ENCODE results near the gene PKHD1.

Gene PKHD1

GRCh38 chr6:52042141-52042885 lies 45.1 kb downstream of the PKHD1 start:
- DNase-seq = no peak

GRCh38 chr6:52041134-52041533 lies 46.3 kb downstream of the PKHD1 start:
- no peak for DNase-seq

GRCh38 chr6:52027699-52028098 lies 59.7 kb downstream of the PKHD1 start:
- DNase-seq = no peak

DNA sequence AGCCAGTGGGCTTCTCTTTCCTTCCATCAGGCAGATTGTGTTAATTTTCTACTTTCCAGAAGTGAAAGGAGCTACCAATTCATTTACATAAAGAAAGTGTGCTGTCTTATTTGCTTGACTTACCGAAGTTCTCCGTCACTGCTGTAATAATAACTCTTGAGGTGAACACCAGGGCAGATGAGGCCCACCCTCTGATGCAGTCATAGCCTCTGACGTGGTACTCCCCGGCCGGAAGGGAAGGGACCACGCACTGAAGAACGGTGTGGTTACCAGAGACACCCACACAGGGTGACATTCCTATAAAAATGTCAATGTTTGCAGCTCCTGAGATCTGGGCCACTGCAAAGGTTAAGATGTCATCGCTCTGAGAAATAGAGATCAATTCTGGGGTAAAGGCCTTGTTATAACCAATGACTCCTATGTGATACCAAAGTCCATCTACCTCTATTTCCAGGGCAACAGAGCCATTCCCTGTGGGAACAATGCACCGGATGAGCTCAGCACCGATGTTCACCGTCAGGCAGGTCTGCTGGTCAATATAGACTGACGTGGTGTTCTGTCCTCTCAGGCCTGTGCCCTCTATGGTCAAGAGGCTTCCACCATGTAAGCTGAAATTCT lies 62.9 kb downstream of the PKHD1 start:
- DNase-seq = no peak

DNA sequence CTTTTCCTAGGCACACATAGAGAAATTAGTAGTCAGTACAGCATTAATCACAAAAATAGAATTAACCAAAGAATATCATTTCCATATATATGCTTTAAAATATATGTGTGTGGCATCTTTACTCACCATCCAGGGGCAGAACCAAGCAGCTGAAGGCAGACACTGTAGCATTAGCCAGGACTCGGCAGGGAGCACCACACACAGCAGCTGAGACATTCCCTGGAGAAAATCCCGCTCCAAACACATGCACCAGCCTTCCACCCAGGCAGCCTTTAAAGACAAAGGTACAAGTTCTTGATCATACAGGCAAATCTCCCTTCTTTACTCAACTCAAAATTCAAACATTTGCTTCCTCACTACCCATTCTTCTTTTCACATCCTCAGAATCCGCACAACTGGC lies 64.7 kb downstream of the PKHD1 start:
- DNase-seq = peak; percentile 29

GRCh38 chr6:52020945-52021570 lies 66.4 kb downstream of the PKHD1 start:
- no peak for DNase-seq

DNA sequence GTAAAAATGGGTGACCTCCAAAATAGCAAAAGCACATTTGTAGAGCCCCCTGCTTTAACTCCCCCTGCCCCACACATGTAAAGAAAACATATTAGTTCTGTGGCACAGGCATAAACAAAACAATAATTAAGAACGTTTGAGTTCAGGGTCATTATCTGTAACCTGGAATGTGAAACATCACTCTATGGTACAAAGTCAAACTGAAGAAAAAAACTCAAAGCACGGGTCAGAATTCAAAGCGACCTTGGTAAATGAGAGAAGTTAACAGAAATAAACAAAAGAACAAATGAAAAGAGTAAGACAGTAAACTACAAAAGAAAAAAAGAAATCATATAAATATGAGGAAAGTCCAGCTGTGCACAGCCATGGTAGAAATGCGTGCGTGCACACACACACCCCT lies 67.5 kb downstream of the PKHD1 start:
- DNase-seq = no peak

GRCh38 chr6:52019092-52019491 lies 68.3 kb downstream of the PKHD1 start:
- no peak for DNase-seq

GRCh38 chr6:52016915-52017748 lies 70.3 kb downstream of the PKHD1 start:
- DNase-seq = no peak

GRCh38 chr6:52015953-52016352 lies 71.5 kb downstream of the PKHD1 start:
- DNase-seq = no peak

DNA sequence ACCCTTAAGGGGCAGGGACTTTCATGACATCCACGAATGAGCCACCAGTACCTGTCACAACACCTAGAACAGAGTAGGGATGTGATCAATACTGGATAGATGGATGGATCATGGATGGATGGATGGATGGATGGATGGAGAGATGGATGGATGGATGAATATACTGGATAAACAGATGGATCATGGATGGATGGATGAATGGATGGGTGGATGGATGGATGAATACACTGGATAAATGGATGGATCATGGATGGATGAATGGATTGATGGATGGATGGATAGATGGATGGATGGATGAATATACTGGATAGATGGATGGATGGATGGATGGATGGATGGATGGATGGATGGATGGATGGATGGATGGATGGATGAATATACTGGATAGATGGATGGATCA lies 73.0 kb downstream of the PKHD1 start:
- no peak for DNase-seq

DNA sequence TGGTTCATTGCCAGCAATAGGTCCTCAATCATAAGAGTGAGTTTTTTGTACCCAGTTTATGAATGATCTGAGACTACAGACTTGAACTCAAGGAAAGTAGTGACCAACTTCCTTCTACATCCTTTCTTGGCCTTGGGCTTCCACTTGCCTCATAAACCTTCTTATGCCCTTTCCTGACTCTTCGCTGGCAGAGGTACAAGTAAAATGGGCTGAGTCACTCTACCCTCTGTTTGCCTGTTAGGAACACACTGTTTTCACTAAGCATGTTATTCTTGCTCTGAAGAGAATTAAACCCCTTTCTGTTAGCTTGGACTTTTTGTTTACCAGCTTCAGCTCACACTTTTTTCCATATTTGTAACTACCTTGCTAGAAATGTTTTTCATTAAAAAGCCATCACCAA lies 74.4 kb downstream of the PKHD1 start:
- DNase-seq = no peak

- DNase-seq = no peak
Observed at GRCh38 chr6:52012582-52012981, 74.8 kb downstream of the PKHD1 start.

- no peak for DNase-seq
Observed at GRCh38 chr6:52010806-52011205, 76.6 kb downstream of the PKHD1 start.

DNA sequence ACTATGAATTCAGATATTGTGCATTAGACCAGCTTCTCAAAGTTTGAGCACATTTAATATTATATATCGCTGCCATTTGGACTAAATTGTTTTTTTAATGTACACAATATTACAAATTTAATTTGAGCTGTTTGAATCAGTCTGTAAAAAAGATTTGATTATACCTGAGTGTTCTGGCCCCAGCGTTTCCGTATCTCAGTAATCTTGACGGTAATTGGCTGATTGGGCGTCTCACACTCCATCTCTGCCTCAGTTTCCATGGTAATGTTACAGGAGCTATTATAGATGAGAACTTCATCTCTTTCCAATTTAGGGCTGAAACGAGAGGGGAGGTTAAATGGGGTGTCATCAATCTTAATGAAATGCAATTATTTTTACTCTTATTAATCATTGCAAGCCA lies 77.3 kb downstream of the PKHD1 start:
- DNase-seq = no peak

DNA sequence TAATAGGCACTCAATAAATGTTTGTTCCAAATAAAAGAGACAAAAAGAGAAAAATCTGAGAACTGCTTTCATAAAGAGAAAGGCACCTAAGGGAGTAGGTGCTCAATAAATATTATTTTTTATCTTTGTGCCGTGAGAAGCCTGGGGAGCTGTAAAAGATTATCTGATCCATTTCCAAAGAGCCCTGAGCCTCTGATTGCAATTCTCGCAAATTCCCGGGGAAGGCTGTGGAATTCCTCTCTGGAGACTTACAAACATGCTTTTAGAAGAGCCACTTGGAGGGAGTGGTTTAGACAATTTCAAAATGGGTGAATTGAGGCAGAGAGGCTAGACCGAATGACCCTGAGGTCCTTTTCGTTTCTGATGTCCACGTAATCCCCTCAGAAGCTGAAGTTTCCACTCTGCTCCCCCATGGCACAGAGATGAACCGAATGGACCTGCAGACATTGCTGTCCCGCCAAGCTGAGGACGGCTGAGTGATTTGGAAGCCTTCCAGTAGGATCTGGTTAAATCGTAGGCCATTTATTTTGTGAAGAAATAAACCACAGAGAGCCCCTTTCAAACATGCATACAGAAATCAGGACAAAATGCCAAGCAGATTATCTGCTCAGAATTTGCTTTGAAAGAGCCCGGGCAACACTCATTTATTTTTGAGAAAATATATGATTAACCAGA lies 77.8 kb downstream of the PKHD1 start:
- DNase-seq = no peak

GRCh38 chr6:52000064-52000463 lies 87.3 kb downstream of the PKHD1 start:
- no peak for DNase-seq

GRCh38 chr6:51996296-51996947 lies 91.0 kb downstream of the PKHD1 start:
- DNase-seq = no peak

DNA sequence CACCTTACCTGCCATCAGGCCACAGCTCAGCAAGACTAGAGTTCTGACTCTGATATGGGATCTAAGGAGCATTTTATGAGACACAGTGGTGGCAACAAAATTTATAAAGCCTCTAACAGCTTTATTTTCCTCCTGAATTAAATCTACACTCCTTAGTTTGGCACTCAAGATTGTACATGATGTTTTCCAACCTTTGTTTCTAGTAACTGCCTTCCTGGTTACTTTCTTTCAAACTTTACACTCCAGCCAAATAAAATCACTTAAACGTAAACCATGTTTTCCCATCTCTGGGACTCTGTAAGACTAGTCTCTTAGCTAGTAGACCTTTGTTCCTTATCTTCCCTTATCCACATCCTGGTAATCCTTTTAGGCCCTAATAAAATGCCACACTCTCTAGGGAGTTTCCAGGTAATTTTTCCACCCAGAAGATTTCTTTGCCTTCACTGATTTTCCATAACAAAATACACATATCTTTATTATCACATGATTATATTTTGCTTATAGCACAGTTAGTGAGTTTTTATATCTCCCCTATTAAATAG lies 92.1 kb downstream of the PKHD1 start:
- no peak for DNase-seq

DNA sequence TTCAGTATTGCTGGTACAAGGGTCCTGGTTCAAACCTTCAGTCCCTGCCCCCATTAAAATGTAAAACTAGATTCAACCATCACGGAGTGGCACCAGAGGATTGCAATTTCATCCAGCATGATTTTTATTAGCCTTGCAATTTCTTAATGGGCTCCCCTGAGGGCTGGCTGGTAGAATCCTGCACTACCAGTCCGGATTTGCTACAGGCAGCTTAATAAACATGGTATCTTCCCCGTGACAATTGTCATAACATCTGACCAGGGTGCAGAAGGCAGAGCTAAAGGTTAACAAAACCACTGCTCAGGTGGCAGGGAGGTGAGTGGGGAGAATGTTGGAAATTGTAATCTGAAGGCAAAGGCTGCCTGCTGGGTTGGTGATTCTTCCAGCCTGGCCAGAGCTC lies 94.5 kb downstream of the PKHD1 start:
- peak; percentile 18 for DNase-seq

DNA sequence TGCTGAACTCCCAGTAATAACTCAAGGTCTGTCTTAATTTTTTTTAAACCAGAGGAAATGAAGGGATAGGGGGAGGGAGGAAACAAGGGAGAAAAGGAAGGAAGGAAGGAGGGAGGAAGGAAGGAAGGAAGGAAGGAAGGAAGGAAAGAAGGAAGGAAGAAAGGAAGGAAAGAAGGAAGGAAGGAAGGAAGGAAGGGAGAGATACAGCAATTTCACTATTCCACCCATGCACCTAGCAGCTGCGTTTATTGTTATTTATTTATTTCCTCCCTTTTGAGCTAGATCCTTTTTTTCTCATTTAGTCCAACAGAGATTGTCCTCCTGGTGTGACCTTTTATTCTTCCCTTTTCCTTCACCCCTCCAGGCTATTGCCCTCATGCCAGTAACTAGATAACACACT lies 97.6 kb downstream of the PKHD1 start:
- no peak for DNase-seq

GRCh38 chr6:51986864-51987263 lies 100.5 kb downstream of the PKHD1 start:
- no peak for DNase-seq
